ENCODE data around the gene TRIP10.
"Not testable (repeated sequence)": the region's sequence is repeated elsewhere in the genome, so short reads cannot be mapped to it uniquely, and the experiment has no call there.

TRIP10 gene

DNA sequence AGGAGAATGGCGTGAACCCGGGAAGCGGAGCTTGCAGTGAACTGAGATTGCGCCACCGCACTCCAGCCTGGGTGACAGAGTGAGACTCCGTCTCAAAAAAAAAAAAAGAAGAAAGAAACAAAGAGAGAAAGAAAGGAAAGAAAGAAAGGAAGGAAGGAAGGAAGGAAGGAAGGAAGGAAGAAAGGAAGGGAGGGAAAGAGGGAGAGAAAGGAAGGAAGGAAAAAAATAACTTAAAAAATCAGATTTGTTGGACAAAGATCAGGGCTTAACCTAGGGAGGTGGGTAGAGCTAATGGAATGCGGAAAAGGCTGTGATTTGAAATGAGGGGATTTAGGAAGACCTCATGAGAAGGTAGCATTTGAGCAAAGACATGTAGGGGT is 32.2 kb downstream of the TRIP10 start:
- DNase-seq: not testable (repeated sequence)

DNA sequence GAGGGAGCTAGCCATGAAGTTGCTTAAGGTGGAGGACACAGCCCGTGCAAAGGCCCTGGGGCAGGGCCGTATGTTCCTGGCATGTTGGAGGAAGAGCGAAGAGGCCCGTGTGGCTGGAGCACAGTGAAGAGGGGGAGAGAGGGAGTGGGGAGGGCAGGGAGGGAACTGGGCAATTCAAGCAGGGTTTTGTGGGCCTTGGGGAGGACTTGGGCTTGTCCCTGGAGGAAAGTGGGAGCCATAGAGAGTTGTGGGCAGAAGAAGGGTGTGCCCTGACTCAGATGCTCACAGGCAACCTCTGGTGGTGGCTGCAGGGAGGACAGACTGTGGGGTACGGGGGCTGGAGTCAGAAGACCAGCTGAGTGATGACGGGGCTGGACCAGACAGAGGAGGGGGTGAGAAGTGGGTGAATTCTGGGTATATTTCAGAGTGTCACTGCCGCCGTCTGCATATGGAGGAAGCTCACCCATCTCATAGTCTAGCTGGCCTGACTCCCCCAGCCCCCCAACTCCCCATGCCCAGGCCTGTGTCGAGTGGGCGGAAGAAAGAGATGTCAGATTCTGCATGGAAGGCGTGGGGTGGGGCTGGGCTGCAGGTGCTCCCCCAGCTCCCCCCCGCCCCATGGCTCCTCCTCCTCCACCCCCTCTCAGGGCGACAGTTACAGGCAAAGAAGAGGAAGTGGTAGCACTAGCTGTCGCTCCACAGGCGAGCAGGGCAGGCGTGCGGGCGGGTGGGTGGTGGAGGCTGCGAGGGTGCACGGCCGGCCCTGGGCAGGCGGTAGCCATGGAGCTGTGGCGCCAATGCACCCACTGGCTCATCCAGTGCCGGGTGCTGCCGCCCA is 32.8 kb downstream of the TRIP10 start, which contains the start of gene VAV1:
TSS of gene VAV1 (plus strand) at position 681 of the 838 bp plus-strand sequence. CDS start at position 781, 100 bp downstream.
- no peak for DNase-seq

DNA sequence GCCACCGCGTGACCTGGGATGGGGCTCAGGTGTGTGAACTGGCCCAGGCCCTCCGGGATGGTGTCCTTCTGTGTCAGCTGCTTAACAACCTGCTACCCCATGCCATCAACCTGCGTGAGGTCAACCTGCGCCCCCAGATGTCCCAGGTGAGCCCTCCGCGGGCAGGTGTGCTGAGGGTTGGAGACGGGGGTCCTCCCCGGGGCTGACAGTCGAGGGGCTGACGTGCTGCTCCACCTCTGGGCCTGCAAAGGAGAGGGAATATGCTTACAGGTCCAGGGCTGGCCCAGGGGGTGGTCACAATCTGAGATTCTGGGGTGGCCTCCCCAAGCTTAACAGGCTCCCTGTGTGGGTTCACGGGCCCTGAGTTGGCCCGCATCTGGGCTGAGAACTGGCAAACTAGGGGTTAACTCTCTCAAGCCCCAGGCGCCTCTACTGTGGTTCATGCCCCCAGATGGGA is 33.4 kb downstream of the TRIP10 start:
- DNase-seq: no peak

DNA sequence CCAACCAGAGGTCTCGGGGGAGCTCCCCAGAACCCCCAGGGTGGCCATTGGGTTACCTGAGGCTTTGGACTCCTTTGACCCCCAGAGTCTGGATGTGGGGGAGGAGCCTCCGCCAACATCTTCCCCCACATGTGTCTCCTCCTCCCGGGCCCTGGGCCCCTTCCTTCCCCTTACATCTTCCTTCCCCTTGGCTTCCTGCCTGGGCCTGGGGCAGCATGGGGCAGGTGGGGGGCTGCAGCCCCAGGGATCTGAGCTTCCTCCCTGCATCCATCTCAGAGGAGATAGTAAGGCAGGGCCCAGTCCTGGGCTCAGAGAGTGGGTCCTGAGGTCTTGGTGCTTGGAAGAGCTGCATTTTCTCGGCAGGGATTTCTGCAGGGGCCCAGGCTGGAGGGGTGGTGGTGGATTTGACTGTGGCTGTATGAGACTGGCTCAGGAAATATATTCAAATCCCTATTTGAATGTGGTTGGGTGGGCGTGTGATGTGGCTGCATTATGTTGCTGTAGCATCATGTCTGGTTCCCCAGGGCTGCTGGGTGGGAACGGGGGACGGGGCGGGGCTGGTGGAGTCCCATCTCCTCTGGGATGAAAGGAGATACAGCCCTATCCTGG is 33.9 kb downstream of the TRIP10 start:
- DNase-seq: no peak

DNA sequence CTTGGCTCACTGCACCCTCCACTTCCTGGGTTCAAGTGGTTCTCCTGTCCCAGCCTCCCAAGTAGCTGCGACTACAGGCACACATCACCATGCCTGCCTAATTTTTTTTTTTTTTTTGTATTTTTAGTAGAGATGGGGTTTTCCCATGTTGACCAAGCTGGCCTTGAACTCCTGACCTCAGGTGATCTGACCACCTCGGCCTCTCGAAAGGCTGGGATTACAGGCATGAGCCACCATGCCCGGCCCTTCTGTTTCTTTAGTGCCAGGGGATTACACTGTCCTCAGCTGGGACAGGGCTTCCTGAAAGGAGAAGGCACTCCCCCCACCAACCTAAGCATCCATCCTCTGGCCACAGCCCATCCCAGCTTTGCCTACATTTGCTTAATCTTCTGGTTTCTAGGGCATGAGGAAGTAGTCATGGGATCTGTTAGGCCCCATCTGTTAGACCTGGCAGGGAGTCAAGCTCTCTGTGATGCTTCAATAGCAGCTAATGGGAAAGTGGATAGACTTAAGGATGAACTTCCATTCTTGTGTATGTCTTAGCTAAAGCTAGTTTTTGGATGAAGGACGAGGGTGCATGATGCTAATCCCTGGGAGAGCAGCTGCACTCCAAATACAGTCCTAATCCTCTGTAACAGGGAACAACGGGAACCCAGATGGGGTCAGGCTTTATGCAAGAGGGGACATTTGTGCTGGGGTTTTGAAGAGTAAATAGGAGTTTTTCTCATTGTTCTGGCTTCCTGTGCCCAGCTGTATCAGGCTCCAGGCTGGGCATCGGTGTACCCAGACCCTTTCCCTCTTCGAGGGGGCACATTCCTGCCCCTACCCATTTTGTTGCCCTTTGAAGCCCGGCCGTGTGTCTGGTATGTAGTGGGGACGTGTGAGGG is 35.6 kb downstream of the TRIP10 start:
- DNase-seq: no peak

DNA sequence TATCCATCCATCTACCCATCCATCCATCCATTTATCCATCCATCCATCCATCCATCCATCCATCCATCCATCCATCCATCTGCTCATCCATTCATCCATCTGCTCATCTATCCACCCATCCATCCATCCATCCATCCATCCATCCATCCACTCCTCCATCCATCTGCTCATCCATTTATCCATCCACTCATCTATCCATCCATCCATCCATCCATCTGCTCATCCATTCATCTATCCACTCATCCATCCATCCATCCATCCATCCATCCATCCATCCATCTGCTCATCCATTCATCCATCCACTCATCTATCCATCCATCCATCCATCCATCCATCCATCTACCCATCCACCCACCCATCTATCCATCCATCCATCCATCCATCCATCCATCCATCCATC is 36.6 kb downstream of the TRIP10 start:
- DNase-seq: not testable (repeated sequence)

DNA sequence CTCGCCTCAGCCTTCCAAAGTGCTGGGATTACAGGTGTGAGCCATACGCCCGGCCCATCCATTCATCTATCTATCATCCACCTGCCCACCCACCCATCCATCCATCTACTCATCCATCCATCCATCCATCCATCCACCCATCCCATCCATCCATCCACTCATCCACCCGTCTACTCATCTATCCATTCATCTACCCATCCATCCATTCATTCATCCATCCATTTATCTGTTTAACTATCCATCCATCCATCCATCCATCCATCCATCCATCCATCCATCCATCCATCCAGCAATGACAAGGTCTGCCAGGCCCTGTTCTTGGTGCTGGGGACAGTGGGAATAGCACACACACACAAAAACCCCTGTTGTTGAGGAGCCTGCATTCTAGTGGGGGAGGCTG is 37.5 kb downstream of the TRIP10 start:
- no peak for DNase-seq

DNA sequence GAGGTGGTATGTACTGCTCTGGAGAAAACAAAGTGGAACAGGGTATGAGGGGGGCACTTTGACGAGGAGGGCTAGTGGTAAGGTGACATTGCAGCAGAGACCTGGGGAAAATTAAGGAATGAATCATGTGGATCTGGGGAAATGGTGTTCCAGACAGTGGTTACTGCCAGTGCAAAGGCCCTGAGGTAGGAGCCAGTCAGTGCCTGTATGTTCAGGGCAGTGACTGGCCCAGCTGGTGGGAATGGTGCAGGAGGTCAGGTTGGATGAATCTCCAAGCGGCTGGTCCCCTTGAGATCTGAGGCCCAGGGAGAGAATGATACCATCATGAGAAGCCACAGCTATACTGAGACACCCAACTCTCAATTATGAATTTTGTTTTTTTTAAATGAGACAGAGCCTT is 38.0 kb downstream of the TRIP10 start:
- DNase-seq: no peak

DNA sequence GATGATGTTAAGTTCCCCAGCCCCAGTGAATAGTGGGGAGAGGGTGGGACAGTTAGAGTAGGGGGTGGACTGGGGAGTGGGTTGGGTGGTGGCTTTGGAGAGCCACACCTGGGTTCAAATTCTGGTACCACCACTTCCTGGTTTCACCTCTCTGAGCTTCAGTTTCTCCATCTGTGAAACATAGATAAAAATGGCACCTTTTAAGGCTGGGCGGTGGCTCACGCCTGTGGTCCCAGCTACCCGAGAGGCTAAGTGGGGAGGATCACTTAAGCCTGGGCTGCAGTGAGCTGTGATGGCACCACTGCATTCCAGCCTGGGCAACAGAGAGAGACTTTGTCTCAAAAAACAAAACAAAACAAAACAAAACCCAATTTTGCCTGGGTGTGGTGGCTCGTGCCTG is 38.9 kb downstream of the TRIP10 start:
- DNase-seq: no peak

DNA sequence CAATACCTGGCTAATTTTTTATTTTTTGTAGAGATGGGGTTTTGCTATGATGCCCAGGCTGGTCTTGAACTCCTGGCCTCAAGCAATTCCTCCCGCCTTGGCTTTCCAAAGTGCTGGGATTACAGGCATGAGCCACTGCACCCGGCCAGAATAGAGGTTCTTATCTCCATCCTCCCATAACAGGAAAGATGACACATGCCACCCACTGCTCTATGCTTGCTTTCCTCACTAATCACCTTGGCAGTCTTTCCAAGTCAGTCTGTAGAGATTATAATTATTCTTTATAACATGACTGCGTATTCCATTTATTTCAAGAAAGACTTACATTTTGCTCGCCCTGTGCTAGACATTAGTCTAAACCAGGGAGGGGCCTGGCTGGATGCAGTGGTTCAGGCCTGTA is 39.7 kb downstream of the TRIP10 start:
- DNase-seq: no peak

DNA sequence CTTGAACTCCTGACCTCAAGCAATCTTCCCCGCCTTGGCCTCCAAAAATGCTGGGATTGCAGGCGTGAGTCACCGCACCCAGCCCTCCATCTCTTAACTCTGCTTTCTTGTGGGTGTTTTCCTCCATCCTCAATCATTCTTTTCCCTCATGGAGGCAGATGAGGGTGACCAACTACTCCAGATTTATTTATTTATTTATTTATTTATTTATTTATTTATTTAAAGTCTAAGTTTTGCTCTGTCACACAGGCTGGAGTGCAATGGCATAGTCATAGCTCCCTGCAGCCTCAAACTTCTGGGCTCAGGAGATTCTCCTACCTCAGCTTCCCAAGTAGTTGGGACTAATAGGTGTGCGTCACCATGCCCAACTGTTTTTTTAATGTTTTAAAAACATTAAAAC is 47.9 kb downstream of the TRIP10 start:
- DNase-seq: no peak

DNA sequence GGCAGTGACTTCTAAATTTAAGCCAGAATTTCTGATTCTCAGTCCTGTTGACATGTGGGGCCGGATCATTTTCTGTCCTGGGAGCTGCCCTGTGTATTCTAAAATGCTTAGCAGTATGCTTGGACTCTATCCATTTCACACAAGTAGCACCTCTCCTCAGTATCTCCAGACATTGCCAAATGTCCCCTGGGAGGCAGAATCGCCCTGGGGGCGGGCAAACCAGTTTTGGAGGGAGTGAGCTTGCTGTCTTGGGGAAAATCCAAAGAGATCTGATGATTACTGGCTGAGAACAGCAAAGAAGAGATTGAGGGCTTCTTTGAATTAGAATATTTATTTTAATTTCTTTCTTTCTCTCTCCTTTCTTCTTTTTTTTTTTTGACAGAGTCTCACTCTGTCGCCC is 49.4 kb downstream of the TRIP10 start:
- DNase-seq: no peak

DNA sequence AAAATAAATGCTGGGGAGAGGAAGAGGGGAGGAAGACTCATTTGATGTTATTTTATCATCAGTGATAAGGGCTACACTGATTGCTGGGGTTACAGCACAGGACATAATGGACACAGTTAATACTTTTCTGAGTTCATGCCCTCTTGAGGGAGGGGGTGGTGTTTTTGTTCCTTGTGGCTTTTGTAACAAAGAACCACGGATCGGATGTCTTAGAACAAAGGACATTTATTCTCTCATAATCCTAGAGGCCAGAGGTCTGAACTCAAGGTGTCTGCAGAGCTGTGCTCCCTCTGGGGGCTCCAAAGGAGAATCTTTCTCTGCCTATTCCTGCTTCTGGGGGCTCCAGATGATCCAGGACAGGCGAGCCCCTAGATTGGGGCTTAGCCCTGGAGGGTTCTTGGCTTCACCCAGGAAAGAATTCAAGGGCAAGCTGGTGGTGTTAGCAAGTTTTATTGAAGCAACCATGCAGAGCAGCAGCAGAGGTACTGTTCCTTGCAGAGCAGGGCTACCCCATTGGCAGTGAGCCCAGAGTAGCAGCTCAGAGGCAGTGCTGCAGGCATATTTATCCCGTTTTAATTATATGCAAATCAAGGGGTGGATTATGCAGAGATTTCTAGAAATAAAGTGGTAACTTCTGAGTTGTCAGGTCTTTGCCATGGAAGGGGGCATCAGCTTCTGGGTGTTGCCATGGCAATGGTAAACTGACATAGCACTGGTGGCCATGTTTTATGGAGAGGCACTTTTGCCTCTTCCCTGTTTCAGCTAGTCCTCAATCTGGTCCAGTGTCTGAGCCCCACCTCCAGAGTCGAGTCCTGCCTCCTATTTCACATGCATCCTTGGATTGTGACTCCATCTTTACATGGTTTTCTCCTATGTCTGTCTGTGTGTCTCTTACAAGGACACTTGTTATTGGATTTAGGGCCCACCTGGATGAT is 51.0 kb downstream of the TRIP10 start:
- DNase-seq: no peak

DNA sequence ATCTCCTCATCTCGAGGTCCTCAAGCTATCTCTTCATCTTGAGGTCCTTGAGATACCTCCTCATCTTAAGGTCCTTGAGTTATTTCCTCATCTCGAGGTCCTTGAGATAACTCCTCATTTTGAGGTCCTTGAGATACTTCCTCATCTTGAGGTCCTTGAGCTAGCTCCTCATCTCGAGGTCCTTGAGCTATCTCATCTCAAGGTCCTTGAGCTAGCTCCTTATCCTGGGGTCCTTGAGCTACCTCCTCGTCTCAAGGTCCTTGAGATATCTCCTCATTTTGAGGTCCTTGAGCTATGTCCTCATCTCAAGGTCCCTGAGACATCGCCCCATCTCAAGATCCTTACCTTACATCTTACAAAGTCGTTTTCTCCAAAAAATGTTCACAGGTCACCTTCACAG is 51.8 kb downstream of the TRIP10 start:
- DNase-seq: no peak

DNA sequence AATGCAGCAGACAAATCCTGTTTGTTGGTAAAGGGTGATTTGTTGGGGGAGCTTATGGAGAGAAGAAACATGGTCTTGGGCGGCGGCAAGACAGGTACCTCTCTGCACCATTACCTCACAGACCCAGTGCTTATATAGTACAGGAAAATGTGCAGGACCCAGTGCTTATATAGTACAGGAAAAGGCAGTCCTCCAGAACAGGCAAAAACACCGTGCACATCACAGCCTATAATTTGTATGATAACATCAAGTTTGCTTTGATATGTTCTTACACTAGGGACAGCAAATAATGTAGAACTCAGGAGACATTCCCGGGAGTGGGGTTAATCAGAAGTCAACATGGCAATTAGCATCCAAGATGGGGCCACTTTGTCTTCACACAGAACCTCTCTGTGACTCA is 53.9 kb downstream of the TRIP10 start:
- no peak for DNase-seq

DNA sequence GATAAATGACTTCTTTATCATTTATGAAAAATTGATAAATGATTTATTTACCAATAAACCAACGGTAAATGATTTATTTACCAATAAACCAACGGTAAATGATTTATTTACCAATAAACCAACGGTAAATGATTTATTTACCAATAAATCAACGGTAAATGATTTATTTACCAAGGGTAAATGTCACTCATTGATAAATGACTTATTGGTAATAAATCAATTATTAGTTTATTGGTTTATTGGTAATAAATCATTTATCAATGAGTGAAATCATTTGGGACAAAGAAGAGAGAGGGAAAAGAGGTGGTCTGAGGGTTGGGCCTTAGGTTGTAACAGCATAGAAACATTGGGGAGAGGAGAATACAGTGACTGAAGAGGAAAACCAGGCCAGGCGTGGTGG is 54.5 kb downstream of the TRIP10 start:
- DNase-seq: no peak

DNA sequence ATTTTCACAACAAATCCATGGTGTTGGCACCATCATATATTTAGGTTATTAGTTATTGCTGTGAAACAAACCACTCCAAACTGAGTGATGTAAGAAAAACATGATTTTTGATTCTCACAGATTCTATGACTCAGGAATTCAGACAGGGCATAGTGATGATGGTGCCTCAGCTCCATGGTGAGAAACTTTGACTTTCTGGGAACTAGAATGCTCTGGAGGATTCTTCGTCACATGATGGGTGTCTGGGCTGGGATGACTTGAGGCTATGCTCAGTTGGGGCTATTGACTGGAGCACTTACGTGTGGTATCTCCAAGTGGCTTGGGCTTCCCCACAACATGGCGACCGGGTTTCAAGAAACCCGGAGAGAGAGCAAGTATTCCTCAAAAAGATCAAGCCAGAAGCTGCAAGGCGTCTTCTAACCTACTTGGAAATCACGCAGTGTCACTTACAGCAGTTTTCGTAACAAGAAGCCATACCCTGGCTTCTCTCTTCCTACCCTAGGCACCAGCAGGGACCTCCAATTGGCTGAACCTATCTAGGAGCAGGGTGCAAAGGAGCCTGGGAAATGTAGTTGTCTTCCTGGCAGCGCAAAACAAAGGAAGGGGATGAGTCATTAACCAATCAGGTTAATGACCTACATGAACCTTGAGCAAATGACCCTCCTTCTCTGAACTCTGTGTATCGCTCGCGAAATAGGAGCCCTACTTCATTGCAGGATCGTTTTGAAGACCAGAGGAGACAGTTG is 55.4 kb downstream of the TRIP10 start:
- no peak for DNase-seq

DNA sequence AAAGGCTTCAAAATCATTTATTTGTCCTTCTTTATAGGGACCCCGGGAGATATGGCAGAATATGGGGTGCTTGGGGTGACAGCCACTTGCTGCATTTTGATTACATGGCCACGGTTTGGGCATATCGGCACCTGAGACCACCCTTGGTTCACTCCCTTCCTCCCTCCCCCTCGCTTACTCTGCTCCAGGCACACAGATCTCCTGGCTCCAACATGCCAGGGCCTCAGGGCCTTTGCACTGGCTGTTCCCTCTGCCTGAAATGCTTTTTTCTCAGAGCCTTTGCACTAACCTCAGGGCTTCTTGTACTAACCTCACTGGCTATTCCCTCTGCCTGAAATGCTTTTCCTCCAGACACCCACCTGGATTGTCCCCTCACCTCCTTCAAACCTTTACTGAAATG is 56.8 kb downstream of the TRIP10 start:
- no peak for DNase-seq

DNA sequence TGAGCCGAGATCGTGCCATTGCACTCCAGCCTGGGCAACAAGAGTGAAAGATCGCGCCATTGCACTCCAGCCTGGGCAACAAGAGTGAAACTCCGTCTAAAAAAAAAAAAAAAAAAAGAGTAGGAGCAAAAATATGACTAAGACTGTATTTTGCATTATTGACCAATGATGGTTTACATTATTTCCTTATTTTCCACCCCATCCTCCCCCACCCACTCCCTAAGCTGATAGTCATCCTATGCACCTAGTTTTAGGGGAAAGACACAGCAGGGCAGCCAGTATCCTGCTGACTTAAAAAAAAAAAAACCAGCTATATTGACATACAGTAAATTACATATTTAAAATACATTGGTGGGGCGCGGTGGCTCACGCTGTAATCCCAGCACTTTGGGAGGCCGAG is 58.2 kb downstream of the TRIP10 start:
- no peak for DNase-seq

DNA sequence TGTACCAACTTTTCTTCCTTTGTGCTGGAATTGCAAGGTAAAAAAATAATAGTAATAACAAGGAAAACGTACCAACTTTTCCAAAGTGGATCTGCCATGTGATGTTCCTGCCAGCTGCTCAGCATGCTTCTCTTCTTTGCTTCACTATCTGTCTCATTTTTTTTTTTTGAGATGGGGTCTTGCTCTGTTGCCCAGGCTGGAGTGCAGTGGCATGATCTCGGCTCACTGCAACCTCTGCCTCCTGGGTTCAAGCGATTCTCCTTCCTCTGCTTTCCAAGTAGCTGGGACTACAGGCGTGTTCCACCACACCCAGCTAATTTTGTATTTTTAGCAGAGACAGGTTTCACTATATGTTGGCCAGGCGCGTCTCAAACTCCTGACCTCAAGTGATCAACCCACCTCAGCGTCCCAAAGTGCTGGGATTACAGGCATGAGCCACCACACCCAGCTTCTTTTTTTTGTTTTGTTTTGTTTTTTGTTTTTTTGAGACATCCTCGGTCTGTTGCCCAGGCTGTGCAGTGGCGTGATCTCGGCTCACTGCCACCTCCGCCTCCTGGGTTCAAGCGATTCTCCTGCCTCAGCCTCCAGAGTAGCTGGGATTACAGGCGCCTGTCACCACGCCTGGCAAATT is 60.8 kb downstream of the TRIP10 start:
- DNase-seq: not testable (repeated sequence)

DNA sequence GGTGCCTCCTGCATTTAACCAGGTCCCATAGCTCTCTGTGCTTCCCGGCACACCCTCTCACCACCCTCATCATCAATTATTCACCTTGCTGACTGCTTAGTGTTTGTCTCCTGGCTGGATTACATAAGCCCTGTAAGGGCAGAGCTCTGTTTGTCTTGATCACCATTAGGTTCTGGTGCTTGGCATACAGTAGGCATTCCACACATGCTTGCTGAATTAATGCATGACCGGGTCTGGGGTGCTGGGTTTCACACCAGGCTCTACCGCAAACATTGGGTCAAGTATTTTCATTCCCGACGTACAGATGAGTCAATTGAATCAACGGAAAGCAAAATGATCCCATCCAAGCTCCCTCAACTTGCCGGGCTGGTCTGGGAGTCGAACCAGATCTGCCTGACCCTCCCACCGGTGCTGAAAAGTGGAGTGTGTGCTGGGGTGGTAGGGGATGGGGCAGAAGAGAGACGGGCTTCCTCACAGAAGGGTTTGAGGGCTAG is 61.6 kb downstream of the TRIP10 start:
- no peak for DNase-seq

Measured in amniotic stem cell (primary cell).